ENCODE measurements around the gene PTS.

The PTS gene

GRCh38 chr11:112267188-112267591 is 41.0 kb downstream of the PTS start:
- no peak for TF ChIP-seq CTCF (conservative IDR thresholded peaks at IDR 0.05; ENCODE audit: control insufficient read depth, insufficient read depth, low read depth, low read length)
- DNase-seq (ENCODE audit: low read depth), result no peak
- H3K4me3 ChIP-seq (ENCODE audit: control insufficient read depth, low read depth, low read length), result no peak overlapping the region

GRCh38 chr11:112268406-112268805 is 42.2 kb downstream of the PTS start:
- no peak for TF ChIP-seq CTCF (conservative IDR thresholded peaks at IDR 0.05; ENCODE audit: control insufficient read depth, insufficient read depth, low read depth, low read length)
- no peak overlapping the region for H3K4me3 ChIP-seq (ENCODE audit: control insufficient read depth, low read depth, low read length)
- no peak for DNase-seq (ENCODE audit: low read depth)

GRCh38 chr11:112269139-112269538 is 42.9 kb downstream of the PTS start:
- no peak for TF ChIP-seq CTCF (conservative IDR thresholded peaks at IDR 0.05; ENCODE audit: control insufficient read depth, insufficient read depth, low read depth, low read length)
- no peak for DNase-seq (ENCODE audit: low read depth)
- H3K4me3 ChIP-seq (ENCODE audit: control insufficient read depth, low read depth, low read length), result no peak overlapping the region

- no peak overlapping the region for H3K4me3 ChIP-seq (ENCODE audit: control insufficient read depth, low read depth, low read length)
- no peak for DNase-seq (ENCODE audit: low read depth)
- TF ChIP-seq CTCF (conservative IDR thresholded peaks at IDR 0.05; ENCODE audit: control insufficient read depth, insufficient read depth, low read depth, low read length), result no peak
Measured at GRCh38 chr11:112270551-112271180, 44.4 kb downstream of the PTS start.

- TF ChIP-seq CTCF (conservative IDR thresholded peaks at IDR 0.05; ENCODE audit: control insufficient read depth, insufficient read depth, low read depth, low read length), result no peak
- no peak for DNase-seq (ENCODE audit: low read depth)
- no peak overlapping the region for H3K4me3 ChIP-seq (ENCODE audit: control insufficient read depth, low read depth, low read length)
Measured at GRCh38 chr11:112271242-112271641, 45.0 kb downstream of the PTS start.

- no peak for TF ChIP-seq CTCF (conservative IDR thresholded peaks at IDR 0.05; ENCODE audit: control insufficient read depth, insufficient read depth, low read depth, low read length)
- no peak overlapping the region for H3K4me3 ChIP-seq (ENCODE audit: control insufficient read depth, low read depth, low read length)
- DNase-seq (ENCODE audit: low read depth), result no peak
Measured at GRCh38 chr11:112273066-112273465, 46.8 kb downstream of the PTS start.

Measured in fibroblast of mammary gland (primary cell).